ENCODE results near the gene PYGO1. TPM values are rescaled to one million over a fixed set of nuclear protein-coding genes. Genes with fewer than 3 reads are reported as not detected.

The PYGO1 gene
- total RNA-seq, 2 donors from 2014 or later = 2.0 to 2.5 TPM

DNA sequence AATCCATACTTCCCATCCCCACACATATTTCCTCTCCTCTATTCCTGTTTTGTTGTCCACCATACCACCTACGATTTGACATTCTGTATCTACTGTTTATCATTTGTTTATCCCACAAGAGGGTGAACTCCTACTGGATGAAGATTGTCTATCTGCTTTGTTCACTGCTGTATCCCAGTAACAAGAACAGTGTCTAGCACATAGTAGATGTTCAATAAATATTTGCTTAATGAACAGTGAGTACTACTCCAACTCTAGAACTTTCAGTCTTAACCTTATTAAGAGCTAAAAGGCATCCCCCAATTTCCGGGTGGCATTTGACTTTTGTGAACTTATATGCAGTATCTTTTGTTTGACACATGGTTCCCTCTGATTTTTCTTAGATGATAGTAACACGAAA lies 1.3 kb downstream of the PYGO1 start:
- peaks cover 7% of the 10 kb centered on the region for H3K9me3 Mint-ChIP-seq
- no peaks in the 10 kb centered on the region for H3K36me3 Mint-ChIP-seq (ENCODE audit: low read depth)
- no peak for DNase-seq
- no peaks in the 10 kb centered on the region for H3K36me3 ChIP-seq (ENCODE audit: control insufficient read depth, insufficient read depth, low read length)
- no peak overlapping the region for H3K27ac ChIP-seq (ENCODE audit: low read depth, low read length)
- 94 to 100% methylated on average over 1 to 3 of the region's 3 CpGs for WGBS, 2 experiments (ENCODE audit: insufficient coverage in 1 of 2, insufficient read length in 1 of 2)
- TF ChIP-seq CTCF (conservative IDR thresholded peaks at IDR 0.05) = no peak
- H3K9ac ChIP-seq (ENCODE audit: extremely low read depth, low read length, poor library complexity, severe bottlenecking) = no peak overlapping the region
- H3K4me1 Mint-ChIP-seq = peaks cover 8% of the 10 kb centered on the region
- no peak overlapping the region for H3K4me3 Mint-ChIP-seq
- H3K4me3 ChIP-seq (ENCODE audit: low read length) = peak overlapping the region; percentile 74
- peaks cover 38% of the 10 kb centered on the region for H3K27me3 Mint-ChIP-seq (ENCODE audit: insufficient read depth)
- H3K27ac Mint-ChIP-seq = no peak overlapping the region
- no peaks in the 10 kb centered on the region for H3K4me1 ChIP-seq (ENCODE audit: control insufficient read depth, insufficient read depth, low read length)
- H3K27me3 ChIP-seq (ENCODE audit: control insufficient read depth, insufficient read depth, low read length, poor library complexity, severe bottlenecking) = peaks cover 73% of the 10 kb centered on the region
- peaks cover 8% of the 10 kb centered on the region for H3K9me3 ChIP-seq (ENCODE audit: control insufficient read depth, low read length)

GRCh38 chr15:55576943-55577342 lies 11.2 kb downstream of the PYGO1 start:
- H3K36me3 Mint-ChIP-seq (ENCODE audit: low read depth) = no peaks in the 10 kb centered on the region
- peaks cover 27% of the 10 kb centered on the region for H3K4me1 Mint-ChIP-seq
- H3K4me1 ChIP-seq (ENCODE audit: control insufficient read depth, insufficient read depth, low read length) = peaks cover 7% of the 10 kb centered on the region
- no peak for TF ChIP-seq CTCF (conservative IDR thresholded peaks at IDR 0.05)
- no peak overlapping the region for H3K4me3 Mint-ChIP-seq
- no peak overlapping the region for H3K4me3 ChIP-seq (ENCODE audit: low read length)
- H3K9ac ChIP-seq (ENCODE audit: extremely low read depth, low read length, poor library complexity, severe bottlenecking) = no peak overlapping the region
- no peak overlapping the region for H3K27ac Mint-ChIP-seq
- H3K27ac ChIP-seq (ENCODE audit: low read depth, low read length) = no peak overlapping the region
- H3K9me3 ChIP-seq (ENCODE audit: control insufficient read depth, low read length) = peaks cover 4% of the 10 kb centered on the region
- no peak for DNase-seq
- H3K27me3 ChIP-seq (ENCODE audit: control insufficient read depth, insufficient read depth, low read length, poor library complexity, severe bottlenecking) = peaks cover 50% of the 10 kb centered on the region
- H3K9me3 Mint-ChIP-seq = peaks cover 2% of the 10 kb centered on the region
- no peaks in the 10 kb centered on the region for H3K36me3 ChIP-seq (ENCODE audit: control insufficient read depth, insufficient read depth, low read length)
- 66 to 83% methylated on average over 6 of the region's 6 CpGs for WGBS, 2 experiments (ENCODE audit: insufficient coverage in 1 of 2, insufficient read length in 1 of 2)
- peaks cover 48% of the 10 kb centered on the region for H3K27me3 Mint-ChIP-seq (ENCODE audit: insufficient read depth)

GRCh38 chr15:55574096-55574495 lies 14.0 kb downstream of the PYGO1 start:
- DNase-seq = no peak
- WGBS, 2 experiments (ENCODE audit: insufficient coverage in 1 of 2, insufficient read length in 1 of 2) = 90 to 100% methylated on average over 2 of the region's 2 CpGs
- H3K36me3 Mint-ChIP-seq (ENCODE audit: low read depth) = no peaks in the 10 kb centered on the region

More at GRCh38 chr15:55574096-55574495, 14.0 kb downstream of the PYGO1 start:
- Mint-ChIP-seq H3K27me3 (ENCODE audit: insufficient read depth) (peaks cover 42% of the 10 kb centered on the region), H3K9me3 (peaks cover 13% of the 10 kb centered on the region), H3K4me1 (peaks cover 10% of the 10 kb centered on the region), H3K4me3 (no peak overlapping the region), H3K27ac (no peak overlapping the region)
- Histone ChIP-seq H3K27me3 (ENCODE audit: control insufficient read depth, insufficient read depth, low read length, poor library complexity, severe bottlenecking) (peaks cover 35% of the 10 kb centered on the region), H3K4me3 (ENCODE audit: low read length) (no peak overlapping the region), H3K9me3 (ENCODE audit: control insufficient read depth, low read length) (peaks cover 15% of the 10 kb centered on the region), H3K36me3 (ENCODE audit: control insufficient read depth, insufficient read depth, low read length) (no peaks in the 10 kb centered on the region), H3K27ac (ENCODE audit: low read depth, low read length) (no peak overlapping the region), H3K4me1 (ENCODE audit: control insufficient read depth, insufficient read depth, low read length) (no peaks in the 10 kb centered on the region), H3K9ac (ENCODE audit: extremely low read depth, low read length, poor library complexity, severe bottlenecking) (no peak overlapping the region)
- no peak for TF ChIP-seq CTCF (conservative IDR thresholded peaks at IDR 0.05)

All from endodermal cell (in vitro differentiated cells).